VCaP (cell line): ENCODE data around the gene OGN.

Experiments
- H3K27ac ChIP-seq: fragments of 450-650 bp; 2 replicates; pipeline ENCODE4 v1.5.1; 2017
- TF ChIP-seq, protein P1 (sequence below): fragments of 450-650 bp; conservative IDR thresholded peaks from 2 replicates; pipeline ENCODE4 v1.5.1; 2017; ENCODE audit warnings: mild to moderate bottlenecking, moderate library complexity

Gene OGN

DNA sequence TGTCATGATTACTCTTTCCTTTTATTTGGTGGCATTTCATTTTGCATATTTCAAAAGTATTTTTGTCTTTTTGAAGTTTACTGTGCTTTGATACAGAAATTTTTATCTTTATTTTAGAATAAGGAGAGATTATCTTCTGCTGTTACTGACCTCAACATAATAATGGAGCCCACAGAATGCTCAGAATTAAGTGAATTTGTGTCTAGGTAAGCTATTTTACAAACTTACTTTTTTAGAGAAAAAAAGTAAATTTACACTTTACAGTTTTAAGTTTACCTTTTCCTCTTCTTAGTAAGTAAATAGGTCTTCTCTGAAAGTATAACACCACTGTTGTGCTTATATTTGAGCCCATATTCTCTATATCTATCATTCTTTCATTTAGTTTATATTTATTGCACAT lies 58.8 kb downstream of the OGN start:
- TF ChIP-seq, protein P1, sequence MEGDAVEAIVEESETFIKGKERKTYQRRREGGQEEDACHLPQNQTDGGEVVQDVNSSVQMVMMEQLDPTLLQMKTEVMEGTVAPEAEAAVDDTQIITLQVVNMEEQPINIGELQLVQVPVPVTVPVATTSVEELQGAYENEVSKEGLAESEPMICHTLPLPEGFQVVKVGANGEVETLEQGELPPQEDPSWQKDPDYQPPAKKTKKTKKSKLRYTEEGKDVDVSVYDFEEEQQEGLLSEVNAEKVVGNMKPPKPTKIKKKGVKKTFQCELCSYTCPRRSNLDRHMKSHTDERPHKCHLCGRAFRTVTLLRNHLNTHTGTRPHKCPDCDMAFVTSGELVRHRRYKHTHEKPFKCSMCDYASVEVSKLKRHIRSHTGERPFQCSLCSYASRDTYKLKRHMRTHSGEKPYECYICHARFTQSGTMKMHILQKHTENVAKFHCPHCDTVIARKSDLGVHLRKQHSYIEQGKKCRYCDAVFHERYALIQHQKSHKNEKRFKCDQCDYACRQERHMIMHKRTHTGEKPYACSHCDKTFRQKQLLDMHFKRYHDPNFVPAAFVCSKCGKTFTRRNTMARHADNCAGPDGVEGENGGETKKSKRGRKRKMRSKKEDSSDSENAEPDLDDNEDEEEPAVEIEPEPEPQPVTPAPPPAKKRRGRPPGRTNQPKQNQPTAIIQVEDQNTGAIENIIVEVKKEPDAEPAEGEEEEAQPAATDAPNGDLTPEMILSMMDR: no peak
- no peak overlapping the region for H3K27ac ChIP-seq

DNA sequence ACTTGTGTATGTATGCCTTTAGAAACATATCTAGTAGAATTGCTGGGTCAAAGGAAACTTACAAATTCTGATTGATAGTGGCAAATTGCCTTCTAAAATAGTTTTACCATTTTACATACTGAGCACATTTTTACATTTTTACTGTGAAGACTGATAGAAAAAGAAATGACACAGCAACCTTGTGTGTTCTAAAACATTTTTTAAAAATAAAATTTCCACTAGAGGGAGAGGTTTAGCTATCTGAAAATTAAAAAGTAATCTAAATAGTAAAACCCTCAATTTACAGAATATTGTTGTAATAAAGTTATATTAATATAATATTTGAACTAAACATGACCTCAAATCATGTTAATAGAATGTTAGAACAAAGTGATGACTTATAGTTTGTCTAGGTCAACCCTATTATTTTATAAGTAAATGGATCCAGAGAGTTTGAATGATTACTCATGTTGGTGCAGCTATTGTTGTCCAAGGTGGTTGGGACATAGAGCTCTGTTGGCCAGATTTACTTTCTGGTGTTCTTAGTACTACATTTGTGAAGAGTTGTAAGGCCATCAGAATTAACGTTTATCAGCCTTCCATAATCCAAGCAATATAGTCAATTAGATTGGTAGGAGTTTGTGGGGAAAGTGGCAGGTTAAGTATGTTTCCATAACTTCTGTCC lies 61.4 kb downstream of the OGN start:
- TF ChIP-seq, protein P1: peak; percentile 40
- no peak overlapping the region for H3K27ac ChIP-seq

GRCh38 chr9:92341578-92341977 lies 62.8 kb downstream of the OGN start:
- TF ChIP-seq, protein P1: no peak
- H3K27ac ChIP-seq: no peak overlapping the region

GRCh38 chr9:92333282-92333634 lies 71.1 kb downstream of the OGN start:
- TF ChIP-seq, protein P1: no peak
- peak overlapping the region; percentile 77 for H3K27ac ChIP-seq
